GM19035 (cell line): ENCODE results near the gene ATE1.
"Not testable (repeated sequence)": the region's sequence is repeated elsewhere in the genome, so short reads cannot be mapped to it uniquely, and the experiment has no call there.

Experiments
- ATAC-seq: cut with Tn5 transposase; IDR thresholded peaks from one replicate; pipeline ENCODE4 v1.9.1; 2021; ENCODE audit not compliant: unreplicated experiment

Gene ATE1

DNA sequence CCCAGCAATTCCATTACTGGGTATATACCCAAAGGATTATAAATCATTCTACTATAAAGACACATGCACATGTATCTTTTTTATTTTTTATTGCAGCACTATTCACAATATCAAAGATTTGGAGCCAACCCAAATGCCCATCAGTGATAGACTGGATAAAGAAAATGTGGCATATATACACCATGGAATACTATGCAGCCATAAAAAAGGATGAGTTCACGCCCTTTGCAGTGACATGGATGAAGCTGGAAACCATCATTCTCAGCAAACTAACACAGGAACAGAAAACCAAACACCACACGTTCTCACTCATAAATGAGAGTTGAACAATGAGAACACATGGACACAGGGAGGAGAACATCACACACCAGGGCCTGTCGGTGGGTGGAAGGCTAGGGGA is 228.1 kb downstream of the ATE1 start:
- ATAC-seq = not testable (repeated sequence)

GRCh38 chr10:121698902-121699301 is 228.9 kb downstream of the ATE1 start:
- no peak for ATAC-seq

DNA sequence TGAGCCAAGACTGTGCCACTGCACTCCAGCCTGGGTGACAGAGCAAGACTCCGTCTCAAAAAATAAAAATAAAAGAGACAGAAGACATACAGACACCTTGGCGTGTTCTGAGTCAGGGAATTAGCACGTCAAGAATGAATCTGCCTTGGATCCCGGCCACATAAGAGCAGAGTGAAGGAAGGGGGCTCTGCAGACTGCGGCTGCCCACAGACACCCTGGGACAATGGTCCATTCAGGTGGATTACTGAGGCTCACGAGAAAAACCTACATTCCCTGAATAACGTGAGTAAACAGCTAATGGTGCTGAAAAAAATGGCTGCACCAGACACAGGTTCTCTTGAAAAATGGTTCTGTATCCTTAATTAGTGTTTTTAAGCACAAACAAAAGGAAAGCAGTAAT is 229.5 kb downstream of the ATE1 start:
- ATAC-seq = no peak

GRCh38 chr10:121696854-121697253 is 231.0 kb downstream of the ATE1 start:
- no peak for ATAC-seq

DNA sequence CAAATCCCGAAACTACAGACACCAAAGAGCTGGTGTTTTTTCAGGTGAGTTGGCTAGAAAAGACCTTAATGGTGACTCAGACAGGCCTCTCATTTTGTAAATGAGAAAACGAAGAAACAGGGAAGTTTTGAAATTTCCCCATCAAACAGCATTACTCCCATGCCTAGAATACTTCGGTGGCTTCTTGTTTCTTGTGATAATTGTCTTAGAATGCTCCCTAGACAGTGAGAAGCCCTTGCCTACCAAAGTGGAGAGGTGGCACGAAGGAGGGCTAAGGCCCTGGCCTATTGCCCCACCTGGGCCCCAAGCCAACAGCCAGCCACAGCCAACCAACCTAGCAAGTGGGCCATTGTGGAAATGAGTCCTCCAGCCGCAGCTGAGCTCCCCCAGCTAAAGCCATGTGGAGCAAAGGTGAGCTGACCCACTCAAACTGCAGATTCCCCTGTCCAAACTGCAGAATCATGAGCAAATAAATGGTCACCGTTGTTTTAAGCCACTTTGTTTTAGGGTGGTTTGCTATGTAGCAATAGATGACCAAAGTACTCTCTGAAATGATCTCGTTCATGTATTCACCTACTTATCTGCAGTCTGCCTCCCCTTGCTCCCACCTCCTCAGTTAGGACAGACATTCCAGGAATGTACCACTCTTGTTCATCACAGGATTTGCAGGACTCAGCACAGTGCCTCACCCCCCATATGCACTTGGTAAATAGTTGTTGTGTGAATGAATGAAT is 231.9 kb downstream of the ATE1 start:
- no peak for ATAC-seq

- no peak for ATAC-seq
These were observed 232.7 kb downstream of the ATE1 start for GRCh38 chr10:121694966-121695643.

- no peak for ATAC-seq
These were observed 233.4 kb downstream of the ATE1 start for GRCh38 chr10:121694327-121694965.

GRCh38 chr10:121692626-121693025 is 235.2 kb downstream of the ATE1 start:
- ATAC-seq = no peak

DNA sequence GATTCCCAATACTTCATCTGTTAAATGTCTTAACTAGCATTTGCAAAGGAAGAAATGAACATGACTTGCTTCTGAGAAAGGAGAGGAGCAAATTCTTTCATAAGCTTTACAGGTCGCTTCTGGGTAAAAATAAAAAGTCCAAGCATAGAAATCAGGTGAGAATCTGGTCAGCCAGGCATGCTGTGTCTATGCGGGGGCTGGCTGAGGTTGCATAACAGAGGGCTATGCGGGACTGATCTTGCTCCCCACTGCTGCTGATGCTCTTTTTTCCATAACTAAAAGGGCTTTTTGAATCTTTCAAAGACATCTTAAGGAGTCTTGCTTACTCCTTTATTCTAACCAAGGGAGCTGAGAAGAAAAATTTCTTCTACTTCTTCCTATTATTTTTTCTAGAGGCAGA is 236.9 kb downstream of the ATE1 start:
- ATAC-seq = no peak
